ENCODE measurements around the gene ZNF318.
"Not testable (repeated sequence)": the region's sequence is repeated elsewhere in the genome, so short reads cannot be mapped to it uniquely, and the experiment has no call there.

Gene ZNF318

GRCh38 chr6:43304361-43304760, 65.1 kb downstream of the ZNF318 start:
- H4K20me1 ChIP-seq (ENCODE audit: control insufficient read depth, insufficient read depth, low read depth, low read length) = no peaks in the 10 kb centered on the region
- no peaks in the 10 kb centered on the region for H3F3A ChIP-seq (ENCODE audit: control insufficient read depth, insufficient read depth)
- no peak overlapping the region for H3K27ac ChIP-seq (ENCODE audit: low read depth, low read length)
- no peak overlapping the region for H3K4me3 ChIP-seq (ENCODE audit: low read length)
- TF ChIP-seq EZH2phosphoT487 (IDR thresholded peaks at IDR 0.05; ENCODE audit: borderline replicate concordance, low read length) (no peak), CTCF (IDR thresholded peaks at IDR 0.05; ENCODE audit: low read depth, low read length, poor library complexity, severe bottlenecking) (no peak)
- no peaks in the 10 kb centered on the region for H3K27me3 ChIP-seq (ENCODE audit: control insufficient read depth, low read length)
- H3K9me2 ChIP-seq (replicated peaks; ENCODE audit: control insufficient read depth, low read length) = no peaks in the 10 kb centered on the region
- peaks cover 23% of the 10 kb centered on the region for H3K4me1 ChIP-seq (ENCODE audit: control insufficient read depth, low read length)
- peaks cover 3% of the 10 kb centered on the region; the same call in 1 of the 2 replicates for H3K79me2 ChIP-seq (ENCODE audit: control insufficient read depth, low read length)
- H3K4me2 ChIP-seq (ENCODE audit: low read length) = no peak overlapping the region
- no peaks in the 10 kb centered on the region for H3K9me3 ChIP-seq (ENCODE audit: control insufficient read depth, insufficient read depth, low read length)
- no peaks in the 10 kb centered on the region; the same call in 1 of the 2 replicates for H3K36me3 ChIP-seq (ENCODE audit: control insufficient read depth, low read length)

DNA sequence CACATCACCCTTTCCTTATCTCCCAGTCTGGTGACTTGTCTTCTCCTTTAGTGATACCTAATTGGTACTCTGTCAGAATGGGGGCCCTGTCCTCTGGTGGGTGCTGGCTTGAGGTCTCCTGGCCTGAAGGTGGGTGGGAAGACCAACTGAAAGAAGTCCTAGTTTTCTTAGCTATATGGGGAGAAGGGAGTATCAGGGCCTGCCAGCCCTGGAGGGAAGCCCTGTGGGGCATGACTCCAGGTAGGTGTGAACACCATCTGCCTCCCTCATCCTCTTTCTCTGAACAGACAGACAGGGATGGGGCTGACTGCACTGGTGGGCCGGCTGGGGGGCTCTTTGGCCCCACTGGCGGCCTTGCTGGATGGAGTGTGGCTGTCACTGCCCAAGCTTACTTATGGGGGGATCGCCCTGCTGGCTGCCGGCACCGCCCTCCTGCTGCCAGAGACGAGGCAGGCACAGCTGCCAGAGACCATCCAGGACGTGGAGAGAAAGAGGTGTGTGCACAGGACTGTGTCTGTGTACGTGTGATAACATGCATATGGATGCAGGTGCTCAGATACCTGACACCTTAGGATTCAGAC, 65.6 kb downstream of the ZNF318 start:
- Histone ChIP-seq H3K27me3 (ENCODE audit: control insufficient read depth, low read length) (no peaks in the 10 kb centered on the region), H3K4me3 (ENCODE audit: low read length) (no peak overlapping the region), H3K4me1 (ENCODE audit: control insufficient read depth, low read length) (peaks cover 18% of the 10 kb centered on the region), H3K36me3 (ENCODE audit: control insufficient read depth, low read length) (no peaks in the 10 kb centered on the region; the same call in 1 of the 2 replicates), H3K9me2 (replicated peaks; ENCODE audit: control insufficient read depth, low read length) (no peaks in the 10 kb centered on the region), H3K9me3 (ENCODE audit: control insufficient read depth, insufficient read depth, low read length) (no peaks in the 10 kb centered on the region), H3K27ac (ENCODE audit: low read depth, low read length) (no peak overlapping the region), H3F3A (ENCODE audit: control insufficient read depth, insufficient read depth) (no peaks in the 10 kb centered on the region), H3K79me2 (ENCODE audit: control insufficient read depth, low read length) (peaks cover 3% of the 10 kb centered on the region; the same call in 1 of the 2 replicates), H3K4me2 (ENCODE audit: low read length) (no peak overlapping the region), H4K20me1 (ENCODE audit: control insufficient read depth, insufficient read depth, low read depth, low read length) (no peaks in the 10 kb centered on the region)
- TF ChIP-seq CTCF (IDR thresholded peaks at IDR 0.05; ENCODE audit: low read depth, low read length, poor library complexity, severe bottlenecking) (no peak), EZH2phosphoT487 (IDR thresholded peaks at IDR 0.05; ENCODE audit: borderline replicate concordance, low read length) (no peak)

GRCh38 chr6:43303006-43303405, 66.4 kb downstream of the ZNF318 start:
- not testable (repeated sequence) for H3K79me2 ChIP-seq (ENCODE audit: control insufficient read depth, low read length); H3K4me3 ChIP-seq (ENCODE audit: low read length); H4K20me1 ChIP-seq (ENCODE audit: control insufficient read depth, insufficient read depth, low read depth, low read length); H3K27ac ChIP-seq (ENCODE audit: low read depth, low read length); H3K9me3 ChIP-seq (ENCODE audit: control insufficient read depth, insufficient read depth, low read length); H3K9me2 ChIP-seq (replicated peaks; ENCODE audit: control insufficient read depth, low read length); H3K27me3 ChIP-seq (ENCODE audit: control insufficient read depth, low read length); H3K4me1 ChIP-seq (ENCODE audit: control insufficient read depth, low read length); H3K4me2 ChIP-seq (ENCODE audit: low read length); H3F3A ChIP-seq (ENCODE audit: control insufficient read depth, insufficient read depth); H3K36me3 ChIP-seq (ENCODE audit: control insufficient read depth, low read length)

DNA sequence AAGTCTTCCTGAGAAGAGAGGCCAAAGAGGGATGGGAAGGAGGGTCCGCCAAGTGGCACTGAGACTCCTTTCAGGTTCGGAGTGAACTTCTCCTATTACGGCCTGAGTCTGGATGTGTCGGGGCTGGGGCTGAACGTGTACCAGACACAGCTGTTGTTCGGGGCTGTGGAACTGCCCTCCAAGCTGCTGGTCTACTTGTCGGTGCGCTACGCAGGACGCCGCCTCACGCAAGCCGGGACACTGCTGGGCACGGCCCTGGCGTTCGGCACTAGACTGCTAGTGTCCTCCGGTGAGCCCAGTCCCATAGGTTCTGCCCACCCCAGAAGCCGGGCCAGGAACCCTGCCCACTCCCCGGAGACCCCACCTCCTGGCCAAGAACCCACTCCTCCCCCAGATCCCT, 67.3 kb downstream of the ZNF318 start:
- Histone ChIP-seq H3K9me2 (replicated peaks; ENCODE audit: control insufficient read depth, low read length) (no peaks in the 10 kb centered on the region), H3K4me2 (ENCODE audit: low read length) (no peak overlapping the region), H3F3A (ENCODE audit: control insufficient read depth, insufficient read depth) (no peaks in the 10 kb centered on the region), H3K4me3 (ENCODE audit: low read length) (no peak overlapping the region), H3K36me3 (ENCODE audit: control insufficient read depth, low read length) (no peaks in the 10 kb centered on the region; the same call in 1 of the 2 replicates), H3K27me3 (ENCODE audit: control insufficient read depth, low read length) (no peaks in the 10 kb centered on the region), H3K9me3 (ENCODE audit: control insufficient read depth, insufficient read depth, low read length) (no peaks in the 10 kb centered on the region), H4K20me1 (ENCODE audit: control insufficient read depth, insufficient read depth, low read depth, low read length) (no peaks in the 10 kb centered on the region), H3K27ac (ENCODE audit: low read depth, low read length) (no peak overlapping the region), H3K79me2 (ENCODE audit: control insufficient read depth, low read length) (no peaks in the 10 kb centered on the region), H3K4me1 (ENCODE audit: control insufficient read depth, low read length) (peaks cover 3% of the 10 kb centered on the region; the same call in 1 of the 2 replicates)
- TF ChIP-seq CTCF (IDR thresholded peaks at IDR 0.05; ENCODE audit: low read depth, low read length, poor library complexity, severe bottlenecking) (no peak), EZH2phosphoT487 (IDR thresholded peaks at IDR 0.05; ENCODE audit: borderline replicate concordance, low read length) (no peak)
